ENCODE results near the gene DDX50.

DNA sequence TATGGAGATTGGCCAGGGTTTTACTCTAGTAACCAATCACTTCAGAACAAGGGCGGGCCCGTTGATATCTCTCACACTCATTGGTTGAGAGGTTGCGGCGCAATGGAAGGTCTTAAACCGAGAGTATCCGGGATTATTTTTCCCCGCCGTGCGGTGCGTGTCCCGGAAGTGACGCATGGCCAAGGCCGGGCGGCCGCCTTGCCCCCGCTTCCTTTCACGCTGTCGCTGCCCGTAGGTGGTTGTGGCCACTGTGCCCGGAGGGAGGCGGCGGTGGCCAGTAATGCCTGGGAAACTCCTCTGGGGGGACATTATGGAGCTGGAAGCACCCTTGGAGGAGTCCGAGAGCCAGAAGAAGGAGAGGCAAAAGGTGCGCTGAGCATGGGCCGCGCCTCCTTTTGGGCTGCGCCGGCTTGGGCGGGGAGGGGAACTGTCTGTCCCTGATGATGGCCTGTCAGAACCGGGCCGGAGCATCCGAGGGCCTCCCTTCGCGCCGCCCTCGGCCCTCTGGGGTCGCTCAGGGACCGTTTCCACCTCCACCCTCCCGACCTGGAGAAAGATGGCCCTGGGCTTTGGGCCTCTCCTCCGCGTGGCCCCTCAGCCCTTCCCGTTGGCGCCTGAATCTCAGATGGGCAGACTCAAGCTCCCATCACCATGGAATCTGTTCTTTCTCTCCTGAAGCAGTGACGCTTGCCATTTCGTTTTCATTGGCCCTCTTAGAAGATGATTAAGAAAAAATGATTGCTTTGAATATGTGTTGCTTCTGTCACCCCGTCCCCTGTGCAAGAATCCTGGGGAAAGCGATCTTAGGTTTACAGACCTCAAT lies at the start of gene DDX50:
- TF ChIP-seq CTCF (IDR thresholded peaks at IDR 0.05; ENCODE audit: extremely low read depth in 1 of 2, insufficient read depth in 1 of 2, low read depth in 1 of 2, low read length in 2 of 2) = peak in 1 of 2 donors; percentile 14
- TF ChIP-seq POLR2AphosphoS5 (IDR thresholded peaks at IDR 0.05; ENCODE audit: insufficient read depth, low read depth, low read length) = peak; percentile 93
- peak; percentile 91 for TF ChIP-seq POLR2A (IDR thresholded peaks at IDR 0.05; ENCODE audit: low read depth, low read length)
- peak; percentile 40 for TF ChIP-seq MAX (IDR thresholded peaks at IDR 0.05; ENCODE audit: insufficient read depth, insufficient read length)
- TF ChIP-seq MYC (IDR thresholded peaks at IDR 0.05; ENCODE audit: low read depth, low read length) = peak; percentile 28
- TF ChIP-seq FOS (IDR thresholded peaks at IDR 0.05; ENCODE audit: borderline replicate concordance, insufficient read depth, low read length) = no peak
- no peak for TF ChIP-seq EZH2 (IDR thresholded peaks at IDR 0.05; ENCODE audit: borderline replicate concordance, low read depth, low read length, severe bottlenecking)
- TF ChIP-seq JUN (IDR thresholded peaks at IDR 0.05; ENCODE audit: borderline replicate concordance, insufficient read depth, insufficient read length, low read depth) = peak; percentile 33
- TF ChIP-seq GATA2 (IDR thresholded peaks at IDR 0.05; ENCODE audit: insufficient read depth, insufficient read length, low read depth, low read length) = no peak
